Kidney capillary endothelial cell (primary cell): Measurements from ENCODE around the gene SOCS7.

Source experiments
- DNase-seq: peaks from one replicate; pipeline ENCODE4 v3.0.0-alpha.2; 2018; ENCODE audit warnings: low spot score

The SOCS7 gene

GRCh38 chr17:38351412-38352222 lies at the start of gene SOCS7:
Gene SOCS7 (plus strand): TSS chr17:38351844. CDS start chr17:38352053, 209 bp downstream.
- DNase-seq: peak; percentile 80

GRCh38 chr17:38315497-38315896 lies 36.1 kb upstream of the SOCS7 start:
- DNase-seq: no peak

- no peak for DNase-seq
Observed at GRCh38 chr17:38317081-38317480, 34.6 kb upstream of the SOCS7 start.

- no peak for DNase-seq
Observed at GRCh38 chr17:38320482-38320881, 31.2 kb upstream of the SOCS7 start.

- no peak for DNase-seq
Observed at GRCh38 chr17:38322156-38322779, 29.4 kb upstream of the SOCS7 start.

GRCh38 chr17:38322897-38323296 lies 28.7 kb upstream of the SOCS7 start:
- no peak for DNase-seq

GRCh38 chr17:38324141-38324697 lies 27.4 kb upstream of the SOCS7 start:
- no peak for DNase-seq

- no peak for DNase-seq
Observed at GRCh38 chr17:38324772-38325171, 26.9 kb upstream of the SOCS7 start.

GRCh38 chr17:38325221-38325851 lies 26.3 kb upstream of the SOCS7 start:
- DNase-seq: no peak

GRCh38 chr17:38326996-38327792 lies 24.4 kb upstream of the SOCS7 start:
- peak; percentile 33 for DNase-seq

- no peak for DNase-seq
Observed at GRCh38 chr17:38327936-38328335, 23.7 kb upstream of the SOCS7 start.

- DNase-seq: no peak
Observed at GRCh38 chr17:38328620-38329019, 23.0 kb upstream of the SOCS7 start.

GRCh38 chr17:38329284-38329683 lies 22.4 kb upstream of the SOCS7 start:
- DNase-seq: no peak

GRCh38 chr17:38329808-38330730 lies 21.6 kb upstream of the SOCS7 start:
- no peak for DNase-seq

GRCh38 chr17:38330941-38331411 lies 20.7 kb upstream of the SOCS7 start:
- DNase-seq: no peak

- DNase-seq: no peak
Observed at GRCh38 chr17:38332735-38333134, 18.9 kb upstream of the SOCS7 start.

GRCh38 chr17:38333635-38334295 lies 17.9 kb upstream of the SOCS7 start:
- DNase-seq: no peak

- no peak for DNase-seq
Observed at GRCh38 chr17:38334480-38335364, 16.9 kb upstream of the SOCS7 start.

- no peak for DNase-seq
Observed at GRCh38 chr17:38336838-38337237, 14.8 kb upstream of the SOCS7 start.
